HG03064 (cell line): ENCODE data around the gene MYBBP1A.

Source experiments
- ATAC-seq: cut with Tn5 transposase; IDR thresholded peaks from one replicate; pipeline ENCODE4 v1.9.1; 2021; ENCODE audit warnings: low read depth; ENCODE audit not compliant: unreplicated experiment

The MYBBP1A gene

GRCh38 chr17:4551796-4552525, 3.2 kb downstream of the MYBBP1A start:
- ATAC-seq = no peak

- no peak for ATAC-seq
Observed at GRCh38 chr17:4551141-4551540, 4.0 kb downstream of the MYBBP1A start.

GRCh38 chr17:4550534-4551039, 4.6 kb downstream of the MYBBP1A start:
- ATAC-seq = no peak

- no peak for ATAC-seq
Observed at GRCh38 chr17:4549781-4550533, 5.2 kb downstream of the MYBBP1A start.

- no peak for ATAC-seq
Observed at GRCh38 chr17:4548721-4549531, 6.3 kb downstream of the MYBBP1A start.

- ATAC-seq = no peak
Observed at GRCh38 chr17:4548061-4548461, 7.1 kb downstream of the MYBBP1A start.

GRCh38 chr17:4547118-4547906, 7.9 kb downstream of the MYBBP1A start:
- ATAC-seq = no peak

GRCh38 chr17:4545217-4545951, 9.8 kb downstream of the MYBBP1A start:
- ATAC-seq = no peak

- ATAC-seq = no peak
Observed at GRCh38 chr17:4544951-4545216, 10.3 kb downstream of the MYBBP1A start.

- ATAC-seq = no peak
Observed at GRCh38 chr17:4544135-4544950, 10.8 kb downstream of the MYBBP1A start.

- ATAC-seq = no peak
Observed at GRCh38 chr17:4543557-4544026, 11.6 kb downstream of the MYBBP1A start.

- no peak for ATAC-seq
Observed at GRCh38 chr17:4542726-4543191, 12.4 kb downstream of the MYBBP1A start.

- ATAC-seq = no peak
Observed at GRCh38 chr17:4542003-4542725, 13.0 kb downstream of the MYBBP1A start.

- no peak for ATAC-seq
Observed at GRCh38 chr17:4541328-4542002, 13.7 kb downstream of the MYBBP1A start.

GRCh38 chr17:4540687-4541327, 14.4 kb downstream of the MYBBP1A start:
- ATAC-seq = no peak

- ATAC-seq = no peak
Observed at GRCh38 chr17:4540224-4540651, 14.9 kb downstream of the MYBBP1A start.
